Measurements from ENCODE around the gene PLAAT5. TPM values are rescaled to one million over a fixed set of nuclear protein-coding genes. Genes with fewer than 3 reads are reported as not detected.

The PLAAT5 gene
- total and polyA plus RNA-seq, 2 donors (not counting 3 experiments of a cell fraction or from before 2014, with no cell fraction given), result not detected

GRCh38 chr11:63485777-63486176, 5.2 kb downstream of the PLAAT5 start:
- H4K20me1 ChIP-seq (replicated peaks; ENCODE audit: control insufficient read depth, extremely low read depth, insufficient read depth, low read length), result no peaks in the 10 kb centered on the region
- peaks cover 21 to 26% of the 10 kb centered on the region in 2 experiments for H3K27me3 ChIP-seq (ENCODE audit: control insufficient read depth in 2 of 2, insufficient read depth in 2 of 2, low read length in 2 of 2)
- H3K4me3 ChIP-seq (replicated peaks in 1 of 3; ENCODE audit: insufficient read depth in 1 of 3, low read depth in 1 of 3, low read length in 3 of 3), result no peak overlapping the region
- POLR2A ChIA-PET, result no interaction called here
- TF ChIP-seq FOS (IDR thresholded peaks at IDR 0.05; ENCODE audit: borderline replicate concordance, insufficient read depth, low read length), result no peak
- TF ChIP-seq EZH2 (IDR thresholded peaks at IDR 0.05; ENCODE audit: borderline replicate concordance, low read depth, low read length, severe bottlenecking), result no peak
- no peak for TF ChIP-seq MYC (IDR thresholded peaks at IDR 0.05; ENCODE audit: low read depth, low read length)
- no peak for TF ChIP-seq JUN (IDR thresholded peaks at IDR 0.05; ENCODE audit: borderline replicate concordance, insufficient read depth, insufficient read length, low read depth)
- no peak overlapping the region for H2AFZ ChIP-seq (ENCODE audit: low read depth, low read length)
- H3K9me3 ChIP-seq (replicated peaks; ENCODE audit: control insufficient read depth, insufficient read depth, low read length), result no peaks in the 10 kb centered on the region
- no peak overlapping the region for H3K4me2 ChIP-seq (ENCODE audit: insufficient read depth, low read length)
- H3K9me1 ChIP-seq (replicated peaks; ENCODE audit: control insufficient read depth, extremely low read depth, insufficient read depth, low read length), result no peaks in the 10 kb centered on the region
- CTCF ChIA-PET, result no interaction called here
- DNase-seq (ENCODE audit: low read depth, low spot score) (no peak), FAIRE-seq (no peak)
- no peak overlapping the region for H3K27ac ChIP-seq (ENCODE audit: insufficient read depth, low read depth, low read length)
- H3K4me1 ChIP-seq (ENCODE audit: control insufficient read depth, extremely low read depth, insufficient read depth, low read length), result no peaks in the 10 kb centered on the region
- intact Hi-C loops (cut with micrococcal nuclease), result no loop called here
- BruUV-seq (replicated peaks), result no TSS peak
- H3K79me2 ChIP-seq (ENCODE audit: control insufficient read depth, insufficient read depth, low read length), result no peaks in the 10 kb centered on the region
- H3K36me3 ChIP-seq (ENCODE audit: control insufficient read depth in 2 of 2, extremely low read depth in 1 of 2, insufficient read depth in 2 of 2, low read length in 2 of 2), result no peaks in the 10 kb centered on the region
- H3K9ac ChIP-seq (replicated peaks; ENCODE audit: extremely low read depth, insufficient read depth, low read length), result no peak overlapping the region
- dilution Hi-C loops (cut with MboI; ENCODE audit: extremely low pct_ligation_motif_present, low sequenced_read_pairs), result no loop called here

DNA sequence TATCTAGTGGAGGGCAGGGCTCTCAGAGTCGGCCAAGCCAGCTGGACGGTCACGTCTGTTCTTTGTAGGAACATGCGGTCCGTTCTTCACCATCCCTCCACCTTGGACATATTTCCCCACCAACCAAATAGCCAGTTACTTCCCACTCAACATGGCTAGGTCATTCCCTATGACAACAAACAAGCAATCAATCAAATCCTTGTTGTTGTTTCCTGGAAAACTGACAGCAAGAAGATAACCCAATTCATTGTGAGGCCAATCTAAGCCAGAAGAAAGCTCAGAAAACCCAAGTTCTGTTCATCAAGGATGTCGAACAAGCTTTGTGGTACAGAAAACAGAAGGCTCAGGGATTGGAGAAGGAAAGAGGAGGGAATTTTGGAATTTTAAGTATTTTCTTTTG, 10.9 kb downstream of the PLAAT5 start:
- H3K4me3 ChIP-seq (replicated peaks in 1 of 3; ENCODE audit: insufficient read depth in 1 of 3, low read depth in 1 of 3, low read length in 3 of 3), result no peak overlapping the region
- no peak overlapping the region for H3K9ac ChIP-seq (replicated peaks; ENCODE audit: extremely low read depth, insufficient read depth, low read length)
- no peak overlapping the region for H3K4me2 ChIP-seq (ENCODE audit: insufficient read depth, low read length)
- no peaks in the 10 kb centered on the region for H3K4me1 ChIP-seq (ENCODE audit: control insufficient read depth, extremely low read depth, insufficient read depth, low read length)
- ChIA-PET CTCF (interaction anchor here (1.0 to 4.4 kb wide), 9 partner anchors 10 to 671 kb away, joined by 3 to 201 read pairs (median 18); partner anchors contain the start of genes LGALS12 and PLAAT5), POLR2A (no interaction called here)
- intact Hi-C loops (cut with micrococcal nuclease) (no loop called here), dilution Hi-C loops (cut with MboI; ENCODE audit: extremely low pct_ligation_motif_present, low sequenced_read_pairs) (no loop called here)
- peaks cover 4 to 12% of the 10 kb centered on the region in 2 experiments for H3K27me3 ChIP-seq (ENCODE audit: control insufficient read depth in 2 of 2, insufficient read depth in 2 of 2, low read length in 2 of 2)
- no TSS peak for BruUV-seq (replicated peaks)
- no peak for FAIRE-seq
- no peaks in the 10 kb centered on the region for H3K36me3 ChIP-seq (ENCODE audit: control insufficient read depth in 2 of 2, extremely low read depth in 1 of 2, insufficient read depth in 2 of 2, low read length in 2 of 2)
- H4K20me1 ChIP-seq (replicated peaks; ENCODE audit: control insufficient read depth, extremely low read depth, insufficient read depth, low read length), result no peaks in the 10 kb centered on the region
- H3K9me3 ChIP-seq (replicated peaks; ENCODE audit: control insufficient read depth, insufficient read depth, low read length), result no peaks in the 10 kb centered on the region
- H3K9me1 ChIP-seq (replicated peaks; ENCODE audit: control insufficient read depth, extremely low read depth, insufficient read depth, low read length), result no peaks in the 10 kb centered on the region
- no peak for DNase-seq (ENCODE audit: low read depth, low spot score)
- no peaks in the 10 kb centered on the region for H3K79me2 ChIP-seq (ENCODE audit: control insufficient read depth, insufficient read depth, low read length)
- TF ChIP-seq MYC (IDR thresholded peaks at IDR 0.05; ENCODE audit: low read depth, low read length) (no peak), FOS (IDR thresholded peaks at IDR 0.05; ENCODE audit: borderline replicate concordance, insufficient read depth, low read length) (no peak), GATA2 (IDR thresholded peaks at IDR 0.05; ENCODE audit: insufficient read depth, insufficient read length, low read depth, low read length) (no peak), EZH2 (IDR thresholded peaks at IDR 0.05; ENCODE audit: borderline replicate concordance, low read depth, low read length, severe bottlenecking) (no peak), JUN (IDR thresholded peaks at IDR 0.05; ENCODE audit: borderline replicate concordance, insufficient read depth, insufficient read length, low read depth) (no peak), POLR2A (IDR thresholded peaks at IDR 0.05; ENCODE audit: low read depth, low read length) (no peak), POLR2AphosphoS5 (IDR thresholded peaks at IDR 0.05; ENCODE audit: insufficient read depth, low read depth, low read length) (no peak)
- TF ChIP-seq, protein P1, sequence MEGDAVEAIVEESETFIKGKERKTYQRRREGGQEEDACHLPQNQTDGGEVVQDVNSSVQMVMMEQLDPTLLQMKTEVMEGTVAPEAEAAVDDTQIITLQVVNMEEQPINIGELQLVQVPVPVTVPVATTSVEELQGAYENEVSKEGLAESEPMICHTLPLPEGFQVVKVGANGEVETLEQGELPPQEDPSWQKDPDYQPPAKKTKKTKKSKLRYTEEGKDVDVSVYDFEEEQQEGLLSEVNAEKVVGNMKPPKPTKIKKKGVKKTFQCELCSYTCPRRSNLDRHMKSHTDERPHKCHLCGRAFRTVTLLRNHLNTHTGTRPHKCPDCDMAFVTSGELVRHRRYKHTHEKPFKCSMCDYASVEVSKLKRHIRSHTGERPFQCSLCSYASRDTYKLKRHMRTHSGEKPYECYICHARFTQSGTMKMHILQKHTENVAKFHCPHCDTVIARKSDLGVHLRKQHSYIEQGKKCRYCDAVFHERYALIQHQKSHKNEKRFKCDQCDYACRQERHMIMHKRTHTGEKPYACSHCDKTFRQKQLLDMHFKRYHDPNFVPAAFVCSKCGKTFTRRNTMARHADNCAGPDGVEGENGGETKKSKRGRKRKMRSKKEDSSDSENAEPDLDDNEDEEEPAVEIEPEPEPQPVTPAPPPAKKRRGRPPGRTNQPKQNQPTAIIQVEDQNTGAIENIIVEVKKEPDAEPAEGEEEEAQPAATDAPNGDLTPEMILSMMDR (IDR thresholded peaks at IDR 0.05; ENCODE audit: extremely low read depth in 1 of 2, insufficient read depth in 1 of 2, low read depth in 1 of 2, low read length in 2 of 2), result no peak
- TF ChIP-seq, protein P2, sequence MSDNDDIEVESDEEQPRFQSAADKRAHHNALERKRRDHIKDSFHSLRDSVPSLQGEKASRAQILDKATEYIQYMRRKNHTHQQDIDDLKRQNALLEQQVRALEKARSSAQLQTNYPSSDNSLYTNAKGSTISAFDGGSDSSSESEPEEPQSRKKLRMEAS (IDR thresholded peaks at IDR 0.05; ENCODE audit: insufficient read depth, insufficient read length), result no peak
- no peak overlapping the region for H3K27ac ChIP-seq (ENCODE audit: insufficient read depth, low read depth, low read length)
- no peak overlapping the region for H2AFZ ChIP-seq (ENCODE audit: low read depth, low read length)
